ENCODE results near the gene SOHLH1.

SOHLH1 gene, protein sequence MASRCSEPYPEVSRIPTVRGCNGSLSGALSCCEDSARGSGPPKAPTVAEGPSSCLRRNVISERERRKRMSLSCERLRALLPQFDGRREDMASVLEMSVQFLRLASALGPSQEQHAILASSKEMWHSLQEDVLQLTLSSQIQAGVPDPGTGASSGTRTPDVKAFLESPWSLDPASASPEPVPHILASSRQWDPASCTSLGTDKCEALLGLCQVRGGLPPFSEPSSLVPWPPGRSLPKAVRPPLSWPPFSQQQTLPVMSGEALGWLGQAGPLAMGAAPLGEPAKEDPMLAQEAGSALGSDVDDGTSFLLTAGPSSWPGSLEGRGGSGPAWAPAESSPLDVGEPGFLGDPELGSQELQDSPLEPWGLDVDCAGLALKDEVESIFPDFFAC

DNA sequence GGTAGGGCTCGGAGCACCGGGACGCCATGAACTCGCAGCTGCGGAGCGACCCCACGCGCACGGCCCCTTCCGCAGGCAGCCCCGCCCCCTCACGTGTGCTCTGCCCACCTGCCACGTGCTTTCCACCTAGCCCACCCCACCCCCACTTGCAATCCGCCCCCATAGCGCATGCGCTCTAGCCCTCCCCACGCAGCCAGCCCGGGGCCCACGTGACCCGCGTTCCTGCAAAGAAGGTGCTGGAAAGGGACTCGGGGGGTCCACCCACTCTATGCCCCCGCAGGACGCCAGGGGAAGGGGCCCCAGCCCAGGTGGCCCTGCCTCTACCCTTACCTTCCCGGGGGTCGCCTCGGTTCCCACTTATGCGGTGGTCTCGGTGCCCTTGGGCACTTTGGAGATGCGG lies at the start of gene SOHLH1:
TSS of gene SOHLH1 (minus strand) at position 42 of the 400 bp plus-strand sequence. CDS start at position 28, 14 bp downstream.
- DNase-seq: no peak

- no peak for DNase-seq
Measured at GRCh38 chr9:135748676-135749075, 49.4 kb upstream of the SOHLH1 start.

DNA sequence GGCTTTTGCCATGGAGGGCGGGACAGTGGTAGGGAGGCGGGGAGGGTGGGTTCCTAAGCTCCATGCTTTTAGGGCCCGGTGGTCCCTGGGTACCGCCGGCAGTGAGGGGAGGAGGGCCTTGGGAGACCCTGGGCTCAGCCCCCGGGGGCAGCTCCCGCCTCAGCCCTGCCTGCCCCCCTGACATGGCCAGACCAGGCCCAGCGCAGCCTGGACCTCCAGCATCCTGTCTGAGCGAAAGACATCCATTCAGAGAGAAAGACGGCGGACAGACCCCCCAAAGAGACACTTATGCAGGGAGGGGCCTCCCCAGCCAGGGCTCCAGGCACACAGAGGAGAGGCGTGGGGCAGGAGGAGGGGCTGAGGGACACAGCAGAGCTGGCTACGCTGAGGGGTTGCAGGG lies 48.0 kb upstream of the SOHLH1 start:
- DNase-seq: no peak

GRCh38 chr9:135746565-135746964 lies 47.3 kb upstream of the SOHLH1 start:
- DNase-seq: no peak

DNA sequence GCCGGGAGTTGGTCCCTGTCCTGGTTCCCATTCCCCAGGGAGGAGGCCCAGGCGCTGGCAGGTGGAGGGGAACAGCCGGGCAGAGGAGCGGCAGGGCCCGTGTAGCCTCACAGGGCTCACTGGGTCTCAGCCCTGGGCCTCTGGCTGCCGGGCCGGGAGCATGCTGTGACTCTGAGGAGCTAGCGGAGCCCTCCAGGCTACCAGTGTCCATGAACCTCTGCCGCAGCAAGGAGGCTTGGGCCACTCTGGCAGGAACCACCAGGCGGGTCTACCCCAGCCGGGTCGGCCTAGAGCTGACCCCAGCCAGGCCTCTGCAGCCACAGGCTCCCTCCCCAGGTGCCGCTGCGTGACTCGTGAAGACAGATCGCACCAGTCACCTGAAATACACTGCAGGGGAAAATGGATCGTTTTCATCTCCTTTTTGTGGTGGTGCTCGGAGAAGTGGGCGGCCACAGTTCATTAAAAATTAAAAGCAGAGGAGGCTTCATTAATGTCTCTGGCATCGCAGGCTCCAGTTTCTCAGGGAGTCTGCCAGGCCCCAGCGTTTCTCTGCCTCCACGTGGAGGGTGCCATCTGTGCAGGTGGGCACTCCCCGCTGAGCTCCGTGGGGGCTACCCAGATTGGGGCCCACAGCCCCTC lies 46.5 kb upstream of the SOHLH1 start:
- DNase-seq: no peak

GRCh38 chr9:135745189-135745588 lies 45.9 kb upstream of the SOHLH1 start:
- no peak for DNase-seq

- no peak for DNase-seq
Measured at GRCh38 chr9:135744333-135745070, 45.2 kb upstream of the SOHLH1 start.

DNA sequence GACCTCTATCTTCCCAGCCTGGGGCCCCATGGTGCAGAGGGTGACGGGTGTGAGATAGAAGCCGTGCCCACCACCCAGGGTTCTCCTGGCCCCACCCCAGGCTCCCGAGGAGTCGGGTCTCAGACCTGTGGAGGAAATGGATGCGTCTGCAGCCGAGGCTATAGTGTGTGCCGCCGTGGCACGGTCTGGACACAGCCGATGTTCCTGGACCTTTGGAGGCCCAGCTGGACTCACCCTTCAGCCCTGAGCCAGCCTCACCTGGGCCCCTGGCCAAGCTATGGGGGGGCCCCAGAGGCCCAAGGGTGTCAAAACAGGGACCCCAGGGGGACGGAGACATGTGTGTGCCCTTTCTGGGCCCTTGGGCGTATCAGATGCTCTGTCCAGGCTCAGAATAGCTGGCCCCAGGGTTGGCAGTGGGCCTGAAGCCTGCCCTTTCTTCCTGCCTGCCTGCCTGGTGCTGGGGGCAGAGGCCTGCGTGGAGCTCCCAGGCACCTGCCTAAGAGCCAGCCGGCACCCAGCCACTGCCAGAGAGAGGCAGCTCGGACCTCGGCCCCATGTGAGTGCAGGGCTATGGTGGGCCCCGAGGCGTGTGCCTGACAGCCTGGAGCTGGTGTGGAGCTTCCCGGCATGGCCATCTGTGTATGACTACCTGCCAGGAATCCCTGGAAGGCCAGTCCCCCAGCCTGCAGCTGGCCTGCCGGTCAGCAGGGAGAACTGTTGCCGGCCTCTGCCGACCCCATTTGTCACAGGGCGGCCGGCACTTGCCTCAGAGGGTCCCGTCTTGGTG lies 44.5 kb upstream of the SOHLH1 start:
- no peak for DNase-seq

DNA sequence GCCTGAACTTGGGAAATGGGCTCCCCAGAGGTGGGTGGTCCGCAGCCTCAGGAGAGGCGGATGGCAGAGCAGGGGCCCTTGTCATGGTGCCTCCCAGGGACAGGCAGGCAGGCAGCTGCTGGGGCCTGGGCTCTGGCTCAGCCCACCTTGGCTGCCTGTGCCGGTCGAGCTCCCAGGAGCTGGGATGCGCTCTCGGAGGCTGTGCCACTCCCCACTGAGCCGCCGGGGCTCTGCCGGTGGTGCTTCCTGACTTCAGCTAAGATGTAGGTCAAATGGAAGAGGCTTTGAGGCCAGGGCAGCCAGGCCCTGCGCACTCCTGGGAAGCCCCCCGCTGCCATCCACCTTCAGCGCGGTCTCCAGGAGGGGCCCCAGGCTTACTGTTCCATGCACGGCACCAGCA lies 43.7 kb upstream of the SOHLH1 start:
- no peak for DNase-seq

DNA sequence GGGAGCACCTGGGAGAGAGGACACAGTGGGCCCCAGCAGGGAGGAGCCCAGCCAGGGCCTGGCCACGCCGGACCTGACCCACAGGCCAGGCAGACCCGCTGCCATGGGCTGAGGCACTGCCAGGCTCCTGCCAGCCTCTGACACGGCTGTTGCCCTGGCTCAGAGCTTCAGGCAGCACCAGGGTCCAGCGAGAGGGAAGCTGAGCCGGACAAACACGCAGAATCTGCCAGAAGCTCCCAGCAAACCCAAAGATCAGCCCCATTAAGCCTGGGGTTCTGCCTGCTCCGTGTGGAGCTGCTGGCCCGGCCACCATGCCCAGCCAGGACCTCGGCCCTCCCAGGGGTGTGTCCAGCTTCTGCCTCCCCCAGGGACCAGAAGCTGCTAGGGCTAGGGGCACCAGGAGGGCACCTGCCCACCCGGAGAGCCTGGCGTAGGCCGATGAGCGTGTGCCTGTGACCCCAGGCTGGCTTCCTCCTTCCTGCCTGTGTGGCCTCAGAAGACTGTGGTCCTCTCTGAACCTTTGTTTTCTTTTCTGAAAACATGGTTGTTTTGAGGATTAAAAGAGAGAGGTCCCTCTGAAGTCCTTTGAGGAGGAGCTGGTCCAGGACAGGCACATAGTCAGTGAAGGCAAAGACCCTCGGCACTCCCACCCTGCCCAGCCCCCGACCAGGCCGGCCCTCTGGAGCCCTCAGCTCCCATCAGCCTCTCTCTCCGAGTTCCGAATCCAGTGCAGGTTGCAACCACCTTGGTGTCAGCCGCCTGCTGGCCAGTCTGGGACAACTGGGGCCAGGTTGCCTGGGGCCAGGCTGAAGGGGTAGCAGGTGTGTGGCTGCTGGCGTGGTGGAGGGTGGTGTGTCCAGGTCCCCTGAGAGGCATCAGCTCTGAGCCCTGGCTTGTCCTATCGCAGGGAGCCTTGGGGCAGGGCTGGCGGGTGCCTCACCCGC lies 42.3 kb upstream of the SOHLH1 start:
- DNase-seq: no peak

- DNase-seq: no peak
Measured at GRCh38 chr9:135739271-135740220, 40.3 kb upstream of the SOHLH1 start.

DNA sequence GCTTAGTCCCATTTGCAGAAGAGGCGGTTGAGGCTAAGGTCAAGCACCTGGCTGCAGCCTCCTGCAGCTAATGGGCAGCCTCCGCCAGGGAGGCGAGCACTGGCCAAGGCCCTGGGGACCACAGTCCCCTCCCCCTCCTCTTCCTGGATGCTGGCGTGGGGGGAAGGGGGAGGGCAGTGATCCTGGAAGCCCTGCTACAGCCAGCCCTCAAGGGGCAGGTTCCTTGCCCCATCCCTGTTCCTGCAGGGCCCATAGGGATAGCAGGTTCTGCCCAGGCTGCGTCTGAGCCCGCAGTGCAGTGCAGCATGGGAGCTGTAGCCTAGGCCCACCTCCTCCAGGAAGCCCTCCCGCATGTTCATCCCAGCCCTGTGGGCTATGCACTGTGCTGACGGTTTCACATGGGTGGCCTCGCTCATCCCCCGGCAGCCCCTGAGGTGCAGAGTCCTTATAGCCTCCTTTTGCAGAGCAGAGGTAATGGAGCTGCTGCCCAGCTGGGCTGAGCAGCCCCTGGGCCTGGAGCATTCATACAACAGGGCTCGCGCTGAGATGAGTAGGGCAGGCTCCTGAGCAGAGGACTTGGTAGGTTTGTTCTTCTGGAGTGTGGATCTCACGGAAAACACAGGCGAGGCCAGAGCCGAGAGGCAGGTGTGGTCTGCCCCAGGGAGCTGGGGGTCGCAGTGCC lies 38.7 kb upstream of the SOHLH1 start:
- DNase-seq: no peak

GRCh38 chr9:135736979-135737839 lies 37.9 kb upstream of the SOHLH1 start:
- DNase-seq: no peak

- no peak for DNase-seq
Measured at GRCh38 chr9:135736272-135736978, 37.1 kb upstream of the SOHLH1 start.

DNA sequence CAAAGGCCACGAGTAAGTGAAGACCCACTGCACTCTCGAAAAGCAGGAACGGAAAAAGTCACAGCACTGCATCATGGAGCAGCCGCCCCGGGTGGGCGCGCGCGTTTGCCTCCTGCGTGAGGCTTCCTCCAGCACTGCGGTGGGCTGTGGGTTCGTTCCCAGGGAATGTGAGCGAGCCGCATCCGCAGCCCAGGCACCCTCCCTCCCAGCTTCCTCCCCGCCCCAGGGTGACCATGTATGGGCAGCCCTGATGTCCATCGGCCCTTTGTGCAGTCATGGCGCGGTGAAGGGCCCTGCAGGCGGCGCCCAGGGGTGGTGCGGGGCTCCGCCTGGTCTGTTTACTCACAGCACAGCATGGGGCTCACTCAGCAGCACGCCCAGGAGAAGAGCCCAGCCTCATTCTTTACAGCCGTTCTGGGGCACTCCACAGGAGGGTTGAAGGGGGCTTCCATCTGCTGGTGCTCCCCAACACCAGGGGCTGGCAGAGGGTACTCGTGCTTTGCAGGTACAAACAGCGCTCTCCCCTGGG lies 35.4 kb upstream of the SOHLH1 start:
- DNase-seq: no peak

GRCh38 chr9:135732569-135733257 lies 33.4 kb upstream of the SOHLH1 start:
- DNase-seq: no peak

- DNase-seq: no peak
Measured at GRCh38 chr9:135731454-135731853, 32.2 kb upstream of the SOHLH1 start.
